ENCODE data around the gene POTEF.
"Not testable (repeated sequence)": the region's sequence is repeated elsewhere in the genome, so short reads cannot be mapped to it uniquely, and the experiment has no call there.

POTEF gene

GRCh38 chr2:130154773-130155765 lies 26.0 kb upstream of the POTEF start:
- DNase-seq (ENCODE audit: extremely low spot score) = no peak
- ChIA-PET CTCF (interaction anchor here (0.8 kb wide), 1 partner anchor 178 kb away, joined by 5 read pairs; no protein-coding TSS in a partner anchor), POLR2A (no interaction called here)
- no peak for TF ChIP-seq CTCF (IDR thresholded peaks at IDR 0.05; ENCODE audit: control extremely low read depth, extremely low read depth, low read depth, missing control alignments)

- CTCF ChIA-PET; DNase-seq (ENCODE audit: extremely low spot score); POLR2A ChIA-PET: not testable (repeated sequence)
These were observed 25.4 kb upstream of the POTEF start for GRCh38 chr2:130154423-130154770.

GRCh38 chr2:130153721-130154422 lies 24.9 kb upstream of the POTEF start:
- POLR2A ChIA-PET; CTCF ChIA-PET; DNase-seq (ENCODE audit: extremely low spot score): not testable (repeated sequence)

GRCh38 chr2:130152816-130153595 lies 24.0 kb upstream of the POTEF start:
- TF ChIP-seq CTCF (IDR thresholded peaks at IDR 0.05; ENCODE audit: control extremely low read depth, extremely low read depth, low read depth, missing control alignments) = no peak
- CTCF ChIA-PET = no interaction called here

GRCh38 chr2:130152136-130152815 lies 23.3 kb upstream of the POTEF start:
- CTCF ChIA-PET, POLR2A ChIA-PET: not testable (repeated sequence)

More at GRCh38 chr2:130152816-130153595, 24.0 kb upstream of the POTEF start:
- DNase-seq (ENCODE audit: extremely low spot score) = no peak
- POLR2A ChIA-PET = no interaction called here

GRCh38 chr2:130151145-130151512 lies 22.1 kb upstream of the POTEF start:
- CTCF ChIA-PET; POLR2A ChIA-PET; DNase-seq (ENCODE audit: extremely low spot score): not testable (repeated sequence)

More at GRCh38 chr2:130152136-130152815, 23.3 kb upstream of the POTEF start:
- DNase-seq (ENCODE audit: extremely low spot score) = not testable (repeated sequence)

- ChIA-PET POLR2A (no interaction called here), CTCF (no interaction called here)
- DNase-seq (ENCODE audit: extremely low spot score) = no peak
- no peak for TF ChIP-seq CTCF (IDR thresholded peaks at IDR 0.05; ENCODE audit: control extremely low read depth, extremely low read depth, low read depth, missing control alignments)
These were observed 21.4 kb upstream of the POTEF start for GRCh38 chr2:130150181-130151144.

GRCh38 chr2:130148515-130148914 lies 19.5 kb upstream of the POTEF start:
- CTCF ChIA-PET; POLR2A ChIA-PET; DNase-seq (ENCODE audit: extremely low spot score): not testable (repeated sequence)

GRCh38 chr2:130145006-130145414 lies 16.0 kb upstream of the POTEF start, which contains the start of gene CCDC74B:
CCDC74B (minus strand) TSS chr2:130145112; CDS start chr2:130144996, 116 bp downstream.
- DNase-seq (ENCODE audit: extremely low spot score); POLR2A ChIA-PET: not testable (repeated sequence)
- CTCF ChIA-PET = interaction anchor here (0.8 kb wide), 1 partner anchor 36 kb away, joined by 3 read pairs; the partner anchor contains the start of gene SMPD4

- CTCF ChIA-PET; DNase-seq (ENCODE audit: extremely low spot score); POLR2A ChIA-PET: not testable (repeated sequence)
These were observed 14.4 kb upstream of the POTEF start for GRCh38 chr2:130143266-130144039.

GRCh38 chr2:130142396-130143265 lies 13.6 kb upstream of the POTEF start:
- CTCF ChIA-PET, POLR2A ChIA-PET: not testable (repeated sequence)

More at GRCh38 chr2:130142396-130143265, 13.6 kb upstream of the POTEF start:
- DNase-seq (ENCODE audit: extremely low spot score) = not testable (repeated sequence)

Measured in GM10248 (cell line).